GM21515 (cell line): ENCODE data around the gene CAMK2D.

Experiments used
- ATAC-seq: cut with Tn5 transposase; IDR thresholded peaks from one replicate; pipeline ENCODE4 v1.9.1; 2021; ENCODE audit not compliant: unreplicated experiment

CAMK2D gene

DNA sequence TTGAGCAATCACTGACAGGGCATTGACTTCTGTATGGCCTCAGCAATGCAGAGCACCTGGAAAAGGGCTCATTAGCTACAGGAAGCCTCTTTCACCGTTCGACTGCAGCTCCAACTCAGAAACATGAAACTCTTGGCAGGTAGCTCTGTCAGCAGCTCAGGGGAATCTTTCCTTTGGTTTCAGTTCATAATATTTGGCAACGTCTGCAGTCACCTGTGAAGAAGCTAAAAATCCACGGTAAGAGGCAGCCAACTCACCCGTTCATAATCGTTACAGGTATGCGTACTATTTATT is 354.9 kb downstream of the CAMK2D start:
- no peak for ATAC-seq

DNA sequence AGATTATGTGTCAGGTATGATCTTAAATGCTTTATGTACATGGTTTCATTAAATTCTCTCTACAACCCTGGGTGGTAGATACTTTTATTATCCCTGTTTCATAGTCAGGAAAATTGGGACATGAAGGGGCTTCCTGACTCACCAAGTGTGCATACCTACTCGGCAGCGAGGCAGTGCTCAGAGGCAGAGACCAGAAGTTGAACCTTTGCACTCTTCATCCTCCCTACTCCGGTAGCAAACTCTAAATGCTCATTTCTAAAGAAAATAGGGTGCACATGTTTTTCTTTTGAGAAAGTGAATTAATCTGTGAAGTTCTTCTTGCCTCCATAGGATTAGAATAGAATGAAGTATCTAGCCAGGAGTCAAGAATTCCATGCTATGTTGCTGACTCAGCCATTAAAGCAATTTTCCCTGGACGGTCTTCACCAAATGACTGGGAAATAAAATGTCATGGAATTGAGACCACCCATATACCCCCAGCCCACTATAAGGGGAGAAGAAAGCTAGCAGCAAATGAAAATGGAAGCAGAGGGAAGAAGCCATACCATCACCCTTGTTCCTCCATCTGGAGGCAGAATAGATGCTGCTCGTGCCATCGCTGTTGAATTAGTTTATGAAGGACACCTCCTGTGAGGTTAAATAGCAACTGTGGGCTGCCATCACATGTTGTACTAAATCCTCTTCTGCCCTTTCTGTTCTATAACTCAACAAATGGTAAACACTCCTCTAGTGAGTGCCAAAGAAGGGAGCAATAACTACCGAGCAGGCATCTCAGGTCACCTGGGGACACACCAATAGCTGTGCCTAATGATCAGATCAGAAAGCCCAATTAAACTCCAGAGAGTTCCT is 355.4 kb downstream of the CAMK2D start:
- no peak for ATAC-seq

DNA sequence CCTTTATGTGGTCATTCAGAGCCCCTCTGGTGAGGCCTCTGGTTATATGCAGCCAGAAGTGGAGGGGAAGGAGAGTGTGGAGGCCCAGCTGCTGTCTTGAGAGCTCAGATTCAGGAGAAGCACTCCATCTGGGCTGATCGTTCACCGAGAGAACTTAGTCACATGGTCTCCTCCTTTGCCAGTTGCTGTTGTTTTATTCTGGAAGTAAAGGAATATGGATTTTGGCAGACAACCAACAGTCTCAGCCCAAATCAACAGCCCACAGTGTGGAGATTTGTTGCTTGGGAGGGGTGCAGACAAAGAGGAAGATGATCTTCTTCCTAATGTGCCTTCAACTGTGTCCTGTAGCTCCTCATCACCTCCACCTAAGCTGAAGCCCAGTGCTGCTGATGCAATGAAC is 356.7 kb downstream of the CAMK2D start:
- ATAC-seq, result no peak

DNA sequence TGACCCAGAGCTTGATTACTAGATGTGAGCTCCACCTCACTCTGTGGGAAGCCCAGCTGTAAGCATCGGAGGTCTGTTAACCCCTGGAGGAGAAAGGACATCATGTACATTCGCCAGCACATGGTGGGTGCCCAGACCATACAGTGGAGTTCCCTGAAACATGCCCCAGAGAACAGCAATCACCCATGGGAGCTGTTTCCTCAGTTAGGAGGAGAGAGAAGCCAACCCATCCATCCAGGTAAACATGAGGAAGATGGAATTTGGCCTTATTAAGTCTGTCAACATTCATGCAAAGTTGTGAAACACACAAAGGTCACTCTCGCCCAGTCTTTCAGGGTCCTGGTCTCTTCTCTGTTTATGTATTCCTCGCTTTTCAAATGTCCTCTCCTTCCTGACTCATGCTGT is 357.4 kb downstream of the CAMK2D start:
- no peak for ATAC-seq
